HG02970 (cell line): ENCODE results near the gene GPR146.

Experiments
- ATAC-seq: cut with Tn5 transposase; IDR thresholded peaks from one replicate; pipeline ENCODE4 v1.9.1; 2021; ENCODE audit warnings: mild to moderate bottlenecking, moderate library complexity, moderate number of reproducible peaks; ENCODE audit not compliant: unreplicated experiment, low FRiP score

Gene GPR146

DNA sequence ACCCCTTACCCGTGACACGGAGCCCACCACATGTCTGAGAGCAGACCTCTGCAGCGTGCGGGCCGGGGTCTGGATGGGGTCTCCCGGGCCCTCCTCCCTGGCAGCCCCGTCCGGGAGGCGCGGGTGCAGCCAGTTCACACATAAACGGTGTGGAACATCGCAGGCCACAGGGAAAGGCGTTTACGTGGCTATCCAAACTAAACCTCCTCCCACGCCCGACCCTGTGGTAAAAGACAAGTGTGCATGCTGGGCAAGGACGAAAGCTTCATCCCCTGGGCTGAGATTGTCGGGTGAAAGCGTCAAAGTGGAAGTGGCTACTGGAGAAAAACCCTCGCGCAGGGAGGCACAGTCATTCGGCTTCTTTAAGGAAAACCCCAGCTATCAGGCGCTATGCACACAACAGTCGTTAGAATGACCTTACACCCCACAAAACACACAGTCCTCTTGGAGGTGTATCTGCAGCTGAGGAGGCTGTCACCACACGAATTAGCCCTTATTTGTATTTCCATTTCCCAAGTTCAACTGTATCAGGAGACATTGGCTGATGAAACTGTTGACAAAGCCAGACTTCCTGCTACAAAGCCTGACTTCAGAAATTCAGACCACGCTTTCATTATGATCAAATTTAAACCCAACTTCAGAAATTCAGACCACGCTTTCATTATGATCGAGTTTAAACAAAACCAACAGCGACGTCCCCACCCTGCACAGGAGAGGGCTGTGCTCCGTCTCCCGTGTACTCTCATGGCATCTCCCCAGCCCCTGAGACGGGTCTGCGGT is 58.9 kb downstream of the GPR146 start:
- ATAC-seq, result no peak

DNA sequence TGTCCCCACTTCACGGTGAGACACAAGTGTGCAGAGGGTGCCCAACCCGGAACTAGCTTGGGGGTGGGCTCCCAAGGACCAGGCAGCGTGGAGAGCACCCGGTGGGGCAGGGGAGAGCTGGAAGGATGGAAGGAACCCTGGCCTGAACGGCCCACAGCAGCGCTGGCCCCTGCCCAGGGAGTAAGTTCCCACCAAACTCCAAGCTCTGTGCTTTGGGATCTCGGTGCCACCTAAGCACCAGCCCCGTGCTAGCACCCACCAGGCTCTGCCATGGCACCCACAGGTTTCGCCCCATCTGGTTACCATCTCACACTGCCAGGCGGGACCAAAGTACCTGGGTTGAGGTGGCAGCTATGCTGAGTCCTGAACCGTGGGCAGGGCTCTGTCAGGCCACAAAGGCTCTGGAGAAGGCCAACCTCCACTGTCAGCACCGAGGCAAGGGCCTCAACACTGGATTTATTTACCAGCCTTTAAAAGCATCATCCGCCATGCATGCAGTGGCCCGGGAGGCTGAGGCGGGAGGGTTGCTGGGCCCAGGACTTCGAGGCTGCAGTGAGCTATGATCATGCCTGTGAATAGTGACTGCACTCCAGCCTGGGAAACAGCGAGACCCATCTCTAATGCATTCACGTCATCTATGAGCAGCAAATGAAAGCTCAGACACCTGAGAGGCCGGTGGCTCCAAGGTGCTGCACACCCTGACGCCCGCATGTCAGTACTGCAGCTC is 59.6 kb downstream of the GPR146 start:
- no peak for ATAC-seq

DNA sequence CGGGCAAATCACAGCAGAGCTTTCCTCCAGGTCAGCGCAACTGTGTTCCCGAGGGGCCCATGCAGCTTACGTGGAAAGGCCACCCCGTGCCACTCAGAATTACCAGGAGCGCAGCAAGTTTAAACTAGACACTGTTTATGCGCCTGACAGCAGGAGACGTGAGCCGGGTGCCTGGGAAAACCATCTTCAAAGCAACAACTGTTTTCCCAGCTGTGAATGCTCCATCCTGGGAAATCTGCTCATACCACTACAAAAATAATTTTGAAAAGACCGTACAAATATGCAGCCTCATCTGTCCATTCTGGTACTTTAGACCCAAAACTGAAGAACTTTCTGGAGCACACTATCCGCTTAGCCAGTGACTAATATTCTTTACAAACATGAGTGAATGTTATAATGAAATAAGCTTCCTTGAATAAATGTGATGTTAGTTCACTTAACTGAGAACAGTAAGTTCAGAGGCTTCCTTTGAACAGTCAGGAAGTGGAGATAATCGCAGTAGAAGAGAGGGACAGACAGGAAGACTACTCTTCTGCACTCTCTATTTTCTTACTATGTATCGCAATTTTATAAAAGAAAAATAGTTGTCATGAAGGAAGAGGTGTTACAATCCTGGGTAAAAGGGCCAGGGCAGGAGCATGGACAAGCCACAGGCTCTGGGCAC is 60.3 kb downstream of the GPR146 start:
- ATAC-seq, result no peak

DNA sequence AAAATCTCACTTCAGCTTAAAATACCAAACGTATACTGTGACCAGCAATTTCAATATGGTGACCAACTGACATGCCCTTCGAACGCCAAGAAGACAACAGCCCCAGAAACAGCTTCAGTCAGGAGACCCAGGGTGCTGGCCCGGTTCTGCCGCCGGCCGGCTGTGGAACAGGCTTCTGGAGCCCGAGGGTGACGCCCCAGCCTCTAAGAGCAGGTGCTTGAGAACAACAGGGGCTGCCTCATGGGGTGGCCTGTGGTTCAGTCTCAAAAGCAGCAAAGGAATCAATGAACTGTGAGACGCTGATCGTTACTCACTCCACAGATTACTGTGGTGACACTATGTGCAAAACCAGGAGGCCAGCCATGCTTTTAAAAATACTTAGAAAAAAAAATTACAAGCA is 60.8 kb downstream of the GPR146 start:
- no peak for ATAC-seq

DNA sequence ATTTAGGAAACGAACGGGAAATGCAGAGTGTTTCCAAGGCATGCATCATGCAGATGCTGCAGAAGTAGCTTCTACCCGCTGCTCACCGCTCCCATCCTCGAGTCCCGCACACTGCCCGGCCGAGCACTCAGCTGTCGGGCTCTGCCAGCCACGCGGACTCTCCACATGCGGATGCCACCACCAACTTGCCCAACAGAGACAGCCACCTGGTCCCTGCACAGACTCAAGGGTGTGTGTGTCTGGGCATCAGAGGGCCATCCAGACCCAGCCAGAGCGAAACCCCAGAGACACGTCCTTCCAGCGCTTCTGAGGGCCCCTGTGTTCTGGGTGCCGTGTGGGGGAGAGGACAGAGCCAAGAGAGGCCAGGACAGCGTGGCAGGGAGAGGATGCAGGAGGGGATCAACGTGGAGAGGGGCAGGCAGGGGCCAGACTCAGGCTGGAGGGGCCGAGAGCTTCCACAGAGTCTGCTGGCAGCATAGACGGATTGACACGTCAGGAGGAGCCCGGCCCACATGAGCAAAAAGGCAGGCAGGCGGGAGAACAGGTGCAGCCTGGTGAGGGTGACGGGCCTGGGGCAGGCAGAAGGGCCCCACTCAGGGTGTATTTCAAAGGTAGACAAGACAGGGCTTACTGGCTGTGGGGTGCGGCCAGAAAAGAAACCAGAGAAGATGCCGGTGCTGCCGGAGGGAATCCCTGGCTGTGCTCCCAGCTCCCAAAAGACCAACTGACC is 61.9 kb downstream of the GPR146 start:
- no peak for ATAC-seq

DNA sequence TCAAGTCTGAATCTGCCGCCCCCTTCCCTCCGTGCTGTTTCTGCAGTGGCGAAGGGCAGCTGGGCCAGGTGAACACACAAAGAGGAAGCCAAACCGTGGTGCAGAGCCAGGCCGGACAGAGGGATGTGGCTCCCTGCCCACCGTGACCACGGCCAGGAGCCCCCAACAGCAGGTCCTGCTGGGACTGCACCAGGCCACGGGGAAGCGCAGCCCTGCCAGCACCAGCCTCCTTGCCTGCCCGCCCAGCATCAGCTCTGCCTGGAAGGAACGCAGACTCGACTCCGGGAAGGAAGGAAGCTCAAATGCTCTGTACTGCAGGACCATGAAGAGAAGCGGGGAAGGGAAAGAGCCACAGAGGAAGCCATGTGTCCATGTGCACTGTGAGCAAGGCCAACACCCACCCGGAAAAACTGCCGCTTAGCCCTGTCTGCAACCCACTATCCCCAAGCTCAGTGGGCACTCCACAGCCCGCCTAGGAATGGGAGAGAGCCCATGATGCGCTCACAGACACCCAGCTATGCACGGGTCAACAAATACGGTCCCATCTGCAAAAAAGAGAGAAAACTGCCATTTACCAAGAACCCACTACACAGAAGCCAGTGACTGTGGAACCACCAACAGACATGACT is 62.6 kb downstream of the GPR146 start:
- ATAC-seq, result no peak

DNA sequence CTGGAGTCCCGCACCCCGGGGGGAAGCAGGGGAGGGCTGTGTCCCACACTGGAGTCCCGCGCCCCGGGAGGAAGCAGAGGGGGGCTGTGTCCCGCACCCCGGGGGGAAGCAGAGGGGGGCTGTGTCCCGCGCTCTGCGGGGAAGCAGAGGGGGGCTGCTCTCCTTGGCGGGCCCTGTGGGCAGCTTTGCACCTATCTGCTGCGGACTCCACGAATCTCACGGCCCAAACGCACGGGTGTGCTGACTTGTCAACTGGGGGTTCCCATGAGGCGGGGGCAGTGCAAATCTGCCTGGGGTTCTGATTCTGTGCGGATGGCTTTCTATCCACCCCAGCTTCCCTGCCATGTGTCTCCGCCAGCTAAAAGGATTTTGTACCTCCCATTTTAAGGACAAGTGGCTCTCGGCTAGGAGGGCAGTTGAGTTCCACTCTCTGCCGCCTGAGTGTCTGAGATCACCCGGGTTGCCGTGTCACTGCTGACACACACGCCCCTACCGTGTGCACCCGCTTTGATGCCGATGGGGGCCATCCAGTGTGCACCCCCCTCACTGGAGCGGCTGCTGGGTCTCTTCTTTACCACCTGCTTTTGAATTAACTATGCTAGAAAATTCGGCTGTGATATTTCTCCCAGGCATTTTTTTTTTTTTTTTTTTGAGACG is 64.0 kb downstream of the GPR146 start:
- ATAC-seq, result no peak
